Stomach (tissue), 4 donors: ENCODE data around the gene CHMP4A.

Experiments used
- CTCF ChIP-seq, 7 experiments: fragments of 450-650 bp in 4 of 7; fragments of 200-600 bp in 3 of 7; sonication (generic) in 3 of 7; IDR thresholded peaks; one replicate each; pipeline ENCODE4 v1.5.1; 2016 to 2019; ENCODE audit warnings: antibody characterized with exemption in 7 of 7, control low read depth in 2 of 7, mild to moderate bottlenecking in 1 of 7
- EP300 ChIP-seq: sonication (generic); formaldehyde crosslinking; IDR thresholded peaks from one replicate; pipeline ENCODE4 v1.6.1; 2017; ENCODE audit warnings: antibody characterized with exemption
- POLR2A ChIP-seq, 4 donors: fragments of 450-650 bp; IDR thresholded peaks; one replicate each; pipeline ENCODE4 v1.6.1; 2016; ENCODE audit warnings: antibody characterized with exemption in 4 of 4, control low read depth in 2 of 4, mild to moderate bottlenecking in 1 of 4, moderate library complexity in 1 of 4
- POLR2AphosphoS5 ChIP-seq, 3 donors: sonication (generic); formaldehyde crosslinking; IDR thresholded peaks; one replicate each; pipeline ENCODE4 v1.6.1; 2016; ENCODE audit warnings: antibody characterized with exemption in 3 of 3

GRCh38 chr14:24162093-24162492, 51.2 kb downstream of the CHMP4A start:
- no peak for TF ChIP-seq CTCF (IDR thresholded peaks at IDR 0.05)
- TF ChIP-seq POLR2A (IDR thresholded peaks at IDR 0.05) = no peak
- no peak for TF ChIP-seq POLR2AphosphoS5 (IDR thresholded peaks at IDR 0.05)
- no peak for TF ChIP-seq EP300
